Measurements from ENCODE around the gene CRELD1. TPM values are rescaled to one million over a fixed set of nuclear protein-coding genes. Genes with fewer than 3 reads are reported as not detected.
A peak's percentile ranks its signal among the peaks of the same experiment; 100 is the strongest.

Gene CRELD1
- total and polyA plus RNA-seq, 8 donors = 29.9 to 81.2 (median 66.7) TPM

GRCh38 chr3:9986230-9986725 is 52.6 kb downstream of the CRELD1 start:
- DNase-seq (no peak), ATAC-seq (peak; percentile 33)
- Histone ChIP-seq H3K27ac (peak overlapping the region; percentile 34 to 83), H3K9me3 (no peaks in the 10 kb centered on the region), H3K36me3 (peaks cover 0 to 6% of the 10 kb centered on the region in 2 donors), H3K4me3 (peak overlapping the region; percentile 95 to 98), H3K4me1 (peaks cover 22 to 48% of the 10 kb centered on the region in 2 donors), H3K27me3 (no peaks in the 10 kb centered on the region)
- no peak for TF ChIP-seq CTCF (IDR thresholded peaks at IDR 0.05)
- intact Hi-C loops (cut with DNase I) = no loop called here

- H3K4me1 ChIP-seq = no peaks in the 10 kb centered on the region
- H3K4me3 ChIP-seq = no peak overlapping the region
- DNase-seq (peak in 1 of 4 donors; percentile 59), ATAC-seq (peak; percentile 26)
- peaks cover 0 to 12% of the 10 kb centered on the region in 2 donors for H3K36me3 ChIP-seq
- intact Hi-C loops (cut with DNase I) = no loop called here
- H3K27me3 ChIP-seq = no peaks in the 10 kb centered on the region
- no peaks in the 10 kb centered on the region for H3K9me3 ChIP-seq
- TF ChIP-seq CTCF (IDR thresholded peaks at IDR 0.05) = no peak
- H3K27ac ChIP-seq = peak overlapping the region in 1 of 2 donors; percentile 14
Observed at GRCh38 chr3:9994086-9994844, 60.6 kb downstream of the CRELD1 start.

Other genes with a start within 250 kb of the CRELD1 start
- gene CPNE9, start 230.0 kb upstream of the CRELD1 start, total RNA-seq = under 1 TPM in 1 of 2 donors, not detected in 1; 0.21 TPM
- under 1 TPM in 5 of 6 donors, not detected in 1; 0.15 to 0.40 (median 0.27) TPM for gene CPNE9, start 230.0 kb upstream of the CRELD1 start, polyA plus RNA-seq (ENCODE audit: insufficient read length in 6 of 6)
- gene BRPF1, start 202.1 kb upstream of the CRELD1 start, total RNA-seq = 10 to 100 TPM; 15.2 to 22.3 TPM
- 10 to 100 TPM; 17.7 to 24.1 (median 21.9) TPM for gene BRPF1, start 202.1 kb upstream of the CRELD1 start, polyA plus RNA-seq (ENCODE audit: insufficient read length in 6 of 6)
- 10 to 100 TPM; 19.9 to 29.4 TPM for gene OGG1, start 183.9 kb upstream of the CRELD1 start, total RNA-seq
- 10 to 100 TPM; 66.1 to 73.1 (median 69.5) TPM for gene OGG1, start 183.9 kb upstream of the CRELD1 start, polyA plus RNA-seq (ENCODE audit: insufficient read length in 6 of 6)
- 10 to 100 TPM; 29.1 to 37.5 TPM for gene CAMK1, start 163.9 kb upstream of the CRELD1 start, total RNA-seq
- 10 to 100 TPM; 18.4 to 25.8 (median 22.0) TPM for gene CAMK1, start 163.9 kb upstream of the CRELD1 start, polyA plus RNA-seq (ENCODE audit: insufficient read length in 6 of 6)
- gene TADA3, start 141.4 kb upstream of the CRELD1 start, total RNA-seq = 10 to 100 TPM; 50.0 to 59.2 TPM
- 10 to 100 TPM; 65.7 to 91.7 (median 79.8) TPM for gene TADA3, start 141.4 kb upstream of the CRELD1 start, polyA plus RNA-seq (ENCODE audit: insufficient read length in 6 of 6)
- 100 to 1,000 TPM; 148 to 193 TPM for gene ARPC4, start 140.8 kb upstream of the CRELD1 start, total RNA-seq
- gene ARPC4, start 140.8 kb upstream of the CRELD1 start, polyA plus RNA-seq (ENCODE audit: insufficient read length in 6 of 6) = 100 to 1,000 TPM in 5 of 6 donors, 10 to 100 TPM in 1; 87.7 to 112 (median 108) TPM
- 10 to 100 TPM; 30.5 to 33.9 TPM for gene TTLL3, start 123.6 kb upstream of the CRELD1 start, total RNA-seq
- gene TTLL3, start 123.6 kb upstream of the CRELD1 start, polyA plus RNA-seq (ENCODE audit: insufficient read length in 6 of 6) = 100 to 1,000 TPM in 2 of 6 donors, 10 to 100 TPM in 4; 71.1 to 103 (median 94.4) TPM
- gene RPUSD3, start 89.8 kb upstream of the CRELD1 start, total RNA-seq = 10 to 100 TPM; 29.6 to 35.3 TPM
- gene RPUSD3, start 89.8 kb upstream of the CRELD1 start, polyA plus RNA-seq (ENCODE audit: insufficient read length in 6 of 6) = 10 to 100 TPM; 31.3 to 43.1 (median 37.6) TPM
- gene CIDEC, start 53.6 kb upstream of the CRELD1 start, total RNA-seq = not detected
- under 1 TPM in 4 of 6 donors, not detected in 2; 0.18 to 0.68 (median 0.27) TPM for gene CIDEC, start 53.6 kb upstream of the CRELD1 start, polyA plus RNA-seq (ENCODE audit: insufficient read length in 6 of 6)
- 10 to 100 TPM; 25.1 to 31.8 TPM for gene JAGN1, start 43.2 kb upstream of the CRELD1 start, total RNA-seq
- gene JAGN1, start 43.2 kb upstream of the CRELD1 start, polyA plus RNA-seq (ENCODE audit: insufficient read length in 6 of 6) = 10 to 100 TPM; 33.0 to 38.5 (median 36.0) TPM
- gene IL17RE, start 31.0 kb upstream of the CRELD1 start, total RNA-seq = 10 to 100 TPM; 14.4 to 22.5 TPM
- 100 to 1,000 TPM in 2 of 6 donors, 10 to 100 TPM in 4; 76.3 to 108 (median 83.1) TPM for gene IL17RE, start 31.0 kb upstream of the CRELD1 start, polyA plus RNA-seq (ENCODE audit: insufficient read length in 6 of 6)
- gene IL17RC, start 16.7 kb upstream of the CRELD1 start, total RNA-seq = 10 to 100 TPM; 20.4 to 26.2 TPM
- gene IL17RC, start 16.7 kb upstream of the CRELD1 start, polyA plus RNA-seq (ENCODE audit: insufficient read length in 6 of 6) = 10 to 100 TPM; 42.3 to 54.4 (median 51.2) TPM
- 1 to 10 TPM; 1.8 to 2.5 TPM for gene PRRT3, start 18.6 kb downstream of the CRELD1 start, total RNA-seq
- 1 to 10 TPM; 3.2 to 4.6 (median 4.3) TPM for gene PRRT3, start 18.6 kb downstream of the CRELD1 start, polyA plus RNA-seq (ENCODE audit: insufficient read length in 6 of 6)
- gene EMC3, start 53.0 kb downstream of the CRELD1 start, total RNA-seq = 10 to 100 TPM; 84.0 to 85.2 TPM
- 10 to 100 TPM; 50.8 to 75.2 (median 65.7) TPM for gene EMC3, start 53.0 kb downstream of the CRELD1 start, polyA plus RNA-seq (ENCODE audit: insufficient read length in 6 of 6)
- gene FANCD2, start 92.6 kb downstream of the CRELD1 start, total RNA-seq = 1 to 10 TPM; 8.6 to 9.0 TPM
- gene FANCD2, start 92.6 kb downstream of the CRELD1 start, polyA plus RNA-seq (ENCODE audit: insufficient read length in 6 of 6) = 10 to 100 TPM; 15.8 to 28.4 (median 21.7) TPM
- not detected for gene FANCD2OS, start 174.4 kb downstream of the CRELD1 start, total RNA-seq
- under 1 TPM in 5 of 6 donors, not detected in 1; 0.43 to 1.00 (median 0.72) TPM for gene FANCD2OS, start 174.4 kb downstream of the CRELD1 start, polyA plus RNA-seq (ENCODE audit: insufficient read length in 6 of 6)
- 100 to 1,000 TPM; 114 to 126 TPM for gene BRK1, start 181.8 kb downstream of the CRELD1 start, total RNA-seq
- gene BRK1, start 181.8 kb downstream of the CRELD1 start, polyA plus RNA-seq (ENCODE audit: insufficient read length in 6 of 6) = 100 to 1,000 TPM; 181 to 210 (median 190) TPM
- 10 to 100 TPM; 36.8 to 40.7 TPM for gene VHL, start 207.9 kb downstream of the CRELD1 start, total RNA-seq
- 10 to 100 TPM; 85.2 to 96.4 (median 89.8) TPM for gene VHL, start 207.9 kb downstream of the CRELD1 start, polyA plus RNA-seq (ENCODE audit: insufficient read length in 6 of 6)
- gene IRAK2, start 231.1 kb downstream of the CRELD1 start, total RNA-seq = 1 to 10 TPM; 3.3 to 8.5 TPM
- gene IRAK2, start 231.1 kb downstream of the CRELD1 start, polyA plus RNA-seq (ENCODE audit: insufficient read length in 6 of 6) = 1 to 10 TPM; 1.7 to 2.6 (median 2.3) TPM